GOT3 (cell line): ENCODE data around the gene IER2.
"Not testable (repeated sequence)": the region's sequence is repeated elsewhere in the genome, so short reads cannot be mapped to it uniquely, and the experiment has no call there.

Source experiments
- DNase-seq: peaks from one replicate; lab custom pipeline; 2025; ENCODE audit warnings: mixed read lengths; lab: John Stamatoyannopoulos, UW

Gene IER2

GRCh38 chr19:13138171-13138915 lies 11.9 kb upstream of the IER2 start:
- DNase-seq, result no peak

GRCh38 chr19:13138916-13139198 lies 11.4 kb upstream of the IER2 start:
- no peak for DNase-seq

- no peak for DNase-seq
These were observed 10.4 kb upstream of the IER2 start for GRCh38 chr19:13139633-13140311.

- no peak for DNase-seq
These were observed 3.2 kb upstream of the IER2 start for GRCh38 chr19:13146763-13147563.

GRCh38 chr19:13149173-13149627 lies 1.0 kb upstream of the IER2 start:
- not testable (repeated sequence) for DNase-seq

- no peak for DNase-seq
These were observed 504 bp upstream of the IER2 start for GRCh38 chr19:13149628-13150186.

- no peak for DNase-seq
These were observed 857 bp downstream of the IER2 start for GRCh38 chr19:13150931-13151604.

- DNase-seq, result peak; percentile 85
These were observed 1.6 kb downstream of the IER2 start for GRCh38 chr19:13151605-13152355.

- DNase-seq, result no peak
These were observed 2.3 kb downstream of the IER2 start for GRCh38 chr19:13152356-13152973.

- peak; percentile 97 for DNase-seq
These were observed 2.9 kb downstream of the IER2 start for GRCh38 chr19:13152974-13153568.

GRCh38 chr19:13153569-13154240 lies 3.5 kb downstream of the IER2 start:
- no peak for DNase-seq

GRCh38 chr19:13154241-13154778 lies 4.1 kb downstream of the IER2 start:
- DNase-seq, result no peak

- no peak for DNase-seq
These were observed 4.8 kb downstream of the IER2 start for GRCh38 chr19:13154911-13155471.

GRCh38 chr19:13155472-13156359 lies 5.5 kb downstream of the IER2 start:
- peak; percentile 68 for DNase-seq

- no peak for DNase-seq
These were observed 9.5 kb downstream of the IER2 start for GRCh38 chr19:13159713-13160112.

- DNase-seq, result no peak
These were observed 10.3 kb downstream of the IER2 start for GRCh38 chr19:13160557-13160956.

GRCh38 chr19:13162724-13163608 lies 12.8 kb downstream of the IER2 start:
- DNase-seq, result peak; percentile 77
